ENCODE data around the gene NLRP10. TPM values are rescaled to one million over a fixed set of nuclear protein-coding genes. Genes with fewer than 3 reads are reported as not detected.

NLRP10 gene
- total and polyA plus RNA-seq, 4 experiments from 2014 or later = not detected

DNA sequence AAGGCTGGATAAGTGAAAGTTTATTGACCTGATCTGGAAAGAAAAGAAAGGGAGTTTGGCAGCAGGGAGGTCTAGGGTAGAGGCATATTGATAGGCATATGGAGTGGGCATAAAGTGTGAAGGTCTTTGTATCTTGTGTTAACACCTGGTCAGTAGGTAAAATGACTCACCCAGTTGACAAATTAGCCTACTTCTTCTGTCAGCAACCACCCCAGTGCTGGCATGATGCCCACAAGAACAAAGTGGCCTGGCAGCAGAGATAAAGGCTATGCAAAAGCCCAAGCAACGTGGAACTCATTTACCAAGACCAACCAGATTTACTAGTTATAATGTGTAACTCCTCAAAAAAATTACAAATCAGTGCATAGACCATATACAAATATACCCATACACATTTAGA is 28.6 kb downstream of the NLRP10 start:
- H3K9me3 ChIP-seq (ENCODE audit: control insufficient read depth in 1 of 2, low read length in 2 of 2) = no peaks in the 10 kb centered on the region
- Mint-ChIP-seq H3K36me3 (no peaks in the 10 kb centered on the region), H3K27ac (no peak overlapping the region), H3K4me1 (no peaks in the 10 kb centered on the region), H3K27me3 (peaks cover 10 to 30% of the 10 kb centered on the region in 2 donors), H3K4me3 (peak overlapping the region in 1 of 8 donors; percentile 3), H3K9me3 (peaks cover 0 to 11% (median under 1%) of the 10 kb centered on the region in 8 donors)
- no peaks in the 10 kb centered on the region for H3K36me3 ChIP-seq (ENCODE audit: insufficient read depth, low read length)
- no peak overlapping the region for H3K27ac ChIP-seq (ENCODE audit: low read depth, low read length)
- H3K4me3 ChIP-seq (ENCODE audit: low read length in 2 of 2) = no peak overlapping the region
- ChIA-PET CTCF (ENCODE audit: partially characterized antibody) (no interaction called here), POLR2A (ENCODE audit: partially characterized antibody) (no interaction called here)
- no peak for DNase-seq
- intact Hi-C loops (cut with micrococcal nuclease) = no loop called here
- no peaks in the 10 kb centered on the region for H3K4me1 ChIP-seq (ENCODE audit: insufficient read depth, low read length)
- no peaks in the 10 kb centered on the region for H3K27me3 ChIP-seq (ENCODE audit: insufficient read depth, low read length)

DNA sequence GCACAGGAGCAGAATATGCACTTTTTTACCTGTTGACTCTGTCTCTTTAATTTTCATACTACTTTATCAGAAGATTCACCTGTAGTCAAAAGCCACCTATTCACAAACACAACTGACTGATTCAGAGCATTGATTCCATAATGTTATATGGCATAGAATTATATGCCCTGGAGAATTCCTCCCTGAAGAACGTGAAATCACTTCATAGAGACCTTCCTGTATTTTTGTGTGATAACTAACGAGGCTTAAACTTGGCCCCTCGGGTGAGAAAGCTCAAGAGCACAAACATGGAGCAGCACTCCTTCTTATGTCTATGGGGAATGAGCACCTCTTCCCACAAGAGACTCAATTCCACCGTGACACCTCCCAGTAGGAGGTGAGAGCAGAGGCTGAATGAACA is 34.1 kb downstream of the NLRP10 start, which contains the start of gene OR10A6:
Gene OR10A6 (minus strand): TSS at position 101 of the 400 bp plus-strand sequence. CDS start 2,606 bp downstream, outside the sequence.
- Histone ChIP-seq H3K4me3 (ENCODE audit: low read length in 2 of 2) (no peak within 1 kb of the TSS), H3K27me3 (ENCODE audit: insufficient read depth, low read length) (no peaks in the 10 kb centered on the region), H3K4me1 (ENCODE audit: insufficient read depth, low read length) (no peaks in the 10 kb centered on the region), H3K36me3 (ENCODE audit: insufficient read depth, low read length) (no peaks in the 10 kb centered on the region), H3K9me3 (ENCODE audit: control insufficient read depth in 1 of 2, low read length in 2 of 2) (no peaks in the 10 kb centered on the region), H3K27ac (ENCODE audit: low read depth, low read length) (no peak within 1 kb of the TSS)
- H3K4me3 Mint-ChIP-seq = no peak within 1 kb of the TSS
- ChIA-PET POLR2A (ENCODE audit: partially characterized antibody) (no interaction called here), CTCF (ENCODE audit: partially characterized antibody) (no interaction called here)
- no peaks in the 10 kb centered on the region for H3K36me3 Mint-ChIP-seq
- peaks cover 0 to 7% (median under 1%) of the 10 kb centered on the region in 8 donors for H3K9me3 Mint-ChIP-seq
- no peak for DNase-seq
- H3K27ac Mint-ChIP-seq = no peak within 1 kb of the TSS
- intact Hi-C loops (cut with micrococcal nuclease) = no loop called here
- peaks cover 13 to 39% of the 10 kb centered on the region in 2 donors for H3K27me3 Mint-ChIP-seq
- no peaks in the 10 kb centered on the region for H3K4me1 Mint-ChIP-seq

DNA sequence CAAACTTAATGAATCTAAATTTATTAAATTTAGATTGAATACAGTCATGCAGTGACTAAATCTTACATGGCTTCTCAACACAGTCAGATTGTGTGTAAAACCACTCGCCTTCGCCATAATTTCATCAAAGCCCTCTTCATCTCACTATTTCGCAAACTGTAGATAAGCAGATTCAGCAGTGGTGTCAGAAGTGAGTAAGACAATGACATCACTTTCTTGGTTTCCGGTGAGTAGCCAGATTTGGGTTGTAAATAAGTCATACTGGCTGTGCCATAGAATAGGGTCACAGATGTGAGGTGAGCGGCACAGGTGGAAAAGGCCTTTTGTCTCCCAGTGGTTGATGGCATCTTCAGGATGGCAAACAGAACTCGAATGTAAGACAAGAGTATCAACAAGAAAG is 37.6 kb downstream of the NLRP10 start:
- Mint-ChIP-seq H3K36me3 (no peaks in the 10 kb centered on the region), H3K4me1 (no peaks in the 10 kb centered on the region), H3K27ac (no peak overlapping the region), H3K4me3 (no peak overlapping the region), H3K27me3 (peaks cover 11 to 34% of the 10 kb centered on the region in 2 donors), H3K9me3 (no peaks in the 10 kb centered on the region)
- intact Hi-C loops (cut with micrococcal nuclease) = no loop called here
- Histone ChIP-seq H3K4me1 (ENCODE audit: insufficient read depth, low read length) (no peaks in the 10 kb centered on the region), H3K36me3 (ENCODE audit: insufficient read depth, low read length) (no peaks in the 10 kb centered on the region), H3K4me3 (ENCODE audit: low read length in 2 of 2) (no peak overlapping the region), H3K27me3 (ENCODE audit: insufficient read depth, low read length) (no peaks in the 10 kb centered on the region), H3K9me3 (ENCODE audit: control insufficient read depth in 1 of 2, low read length in 2 of 2) (no peaks in the 10 kb centered on the region), H3K27ac (ENCODE audit: low read depth, low read length) (no peak overlapping the region)
- DNase-seq = no peak
- POLR2A ChIA-PET (ENCODE audit: partially characterized antibody) = no interaction called here
- CTCF ChIA-PET (ENCODE audit: partially characterized antibody) = no interaction called here

GRCh38 chr11:7924536-7924935 is 40.7 kb downstream of the NLRP10 start:
- Histone ChIP-seq H3K27me3 (ENCODE audit: insufficient read depth, low read length) (no peaks in the 10 kb centered on the region), H3K4me3 (ENCODE audit: low read length in 2 of 2) (no peak overlapping the region), H3K4me1 (ENCODE audit: insufficient read depth, low read length) (no peaks in the 10 kb centered on the region), H3K27ac (ENCODE audit: low read depth, low read length) (no peak overlapping the region), H3K36me3 (ENCODE audit: insufficient read depth, low read length) (no peaks in the 10 kb centered on the region), H3K9me3 (ENCODE audit: control insufficient read depth in 1 of 2, low read length in 2 of 2) (no peaks in the 10 kb centered on the region)
- POLR2A ChIA-PET (ENCODE audit: partially characterized antibody) = no interaction called here
- Mint-ChIP-seq H3K4me3 (no peak overlapping the region), H3K4me1 (no peaks in the 10 kb centered on the region), H3K36me3 (no peaks in the 10 kb centered on the region), H3K27ac (no peak overlapping the region), H3K9me3 (no peaks in the 10 kb centered on the region), H3K27me3 (peaks cover 7 to 16% of the 10 kb centered on the region in 2 donors)
- intact Hi-C loops (cut with micrococcal nuclease) = no loop called here
- CTCF ChIA-PET (ENCODE audit: partially characterized antibody) = interaction anchor here (0.9 kb wide), 1 partner anchor 31 kb away, joined by 3 read pairs; no protein-coding TSS in a partner anchor
- DNase-seq = no peak

- intact Hi-C loops (cut with micrococcal nuclease) = no loop called here
- no peak overlapping the region for H3K4me3 Mint-ChIP-seq
- H3K27ac ChIP-seq (ENCODE audit: low read depth, low read length) = no peak overlapping the region
- H3K36me3 ChIP-seq (ENCODE audit: insufficient read depth, low read length) = no peaks in the 10 kb centered on the region
- H3K9me3 Mint-ChIP-seq = no peaks in the 10 kb centered on the region
- POLR2A ChIA-PET (ENCODE audit: partially characterized antibody) = no interaction called here
- DNase-seq = no peak
- H3K4me3 ChIP-seq (ENCODE audit: low read length in 2 of 2) = no peak overlapping the region
- no peaks in the 10 kb centered on the region for H3K9me3 ChIP-seq (ENCODE audit: control insufficient read depth in 1 of 2, low read length in 2 of 2)
- H3K4me1 ChIP-seq (ENCODE audit: insufficient read depth, low read length) = no peaks in the 10 kb centered on the region
- no peaks in the 10 kb centered on the region for H3K36me3 Mint-ChIP-seq
- peaks cover 7 to 14% of the 10 kb centered on the region in 2 donors for H3K27me3 Mint-ChIP-seq
- CTCF ChIA-PET (ENCODE audit: partially characterized antibody) = no interaction called here
- no peak overlapping the region for H3K27ac Mint-ChIP-seq
- H3K27me3 ChIP-seq (ENCODE audit: insufficient read depth, low read length) = no peaks in the 10 kb centered on the region
- no peaks in the 10 kb centered on the region for H3K4me1 Mint-ChIP-seq
These were observed 47.1 kb downstream of the NLRP10 start for GRCh38 chr11:7918141-7918540.

Other genes with a start within 250 kb of the NLRP10 start
- gene OR5P2, start 168.5 kb downstream of the NLRP10 start, total RNA-seq = not detected
- gene OR5P2, start 168.5 kb downstream of the NLRP10 start, polyA plus RNA-seq = not detected
- gene OR5P3, start 134.6 kb downstream of the NLRP10 start, total RNA-seq = not detected
- gene OR5P3, start 134.6 kb downstream of the NLRP10 start, polyA plus RNA-seq = not detected
- not detected for gene OR10A6, start 34.2 kb downstream of the NLRP10 start, total RNA-seq
- not detected for gene OR10A6, start 34.2 kb downstream of the NLRP10 start, polyA plus RNA-seq
- not detected for gene OR10A3, start 23.7 kb downstream of the NLRP10 start, total RNA-seq
- gene OR10A3, start 23.7 kb downstream of the NLRP10 start, polyA plus RNA-seq = not detected
- gene EIF3F, start 21.9 kb upstream of the NLRP10 start, total RNA-seq = 100 to 1,000 TPM; 317 to 330 TPM
- 100 to 1,000 TPM; 390 to 441 TPM for gene EIF3F, start 21.9 kb upstream of the NLRP10 start, polyA plus RNA-seq
- gene TUB, start 115.8 kb upstream of the NLRP10 start, total RNA-seq = under 1 TPM; 0.26 to 0.36 TPM
- gene TUB, start 115.8 kb upstream of the NLRP10 start, polyA plus RNA-seq = under 1 TPM in 1 of 2 donors, not detected in 1; 0.15 TPM
- 10 to 100 TPM; 28.7 to 30.0 TPM for gene RIC3, start 203.6 kb upstream of the NLRP10 start, total RNA-seq
- gene RIC3, start 203.6 kb upstream of the NLRP10 start, polyA plus RNA-seq = 1 to 10 TPM; 1.8 to 3.7 TPM

All from CD4-positive, alpha-beta memory T cell (primary cell).